A673 (cell line): Measurements from ENCODE around the gene WWTR1. TPM values are rescaled to one million over a fixed set of nuclear protein-coding genes. Genes with fewer than 3 reads are reported as not detected.

ENCODE experiments used
- BruUV-seq: library from RNA; stranded (reverse); fragments of 400-500 nt; replicated peaks from 2 replicates; lab custom pipeline; 2021; lab: Mats Ljungman, UMichigan
- CTCF ChIA-PET: fragments of 300-600 bp; sonication (Branson Sonifier 250); formaldehyde crosslinking; loops from one replicate; lab custom pipeline; 2022; ENCODE audit warnings: antibody characterized with exemption; lab: Charles Lee
- POLR2A ChIA-PET: fragments of 300-600 bp; sonication (Branson Sonifier 250); formaldehyde crosslinking; loops from one replicate; lab custom pipeline; 2022; ENCODE audit warnings: antibody characterized with exemption; ENCODE audit not compliant: low non-redundant PET; lab: Charles Lee
- DNase-seq: peaks from one replicate; pipeline ENCODE4 v3.0.0-alpha.2; 2015; ENCODE audit warnings: low spot score
- H3K27ac ChIP-seq: fragments of 200-600 bp; sonication (generic); 2 replicates; pipeline ENCODE4 v1.5.1; 2016; ENCODE audit warnings: mixed run types, low read depth, mild to moderate bottlenecking, mixed read lengths, antibody characterized with exemption, low read length; ENCODE audit not compliant: poor library complexity, severe bottlenecking
- H3K27me3 ChIP-seq: fragments of 200-600 bp; sonication (generic); replicated peaks from 2 replicates; pipeline ENCODE4 v1.6.1; 2017; ENCODE audit warnings: mixed run types, low read depth, mild to moderate bottlenecking, mixed read lengths, antibody characterized with exemption, low read length; ENCODE audit not compliant: insufficient read depth, poor library complexity
- H3K36me3 ChIP-seq: fragments of 200-600 bp; sonication (generic); 2 replicates; pipeline ENCODE4 v1.6.1; 2016; ENCODE audit warnings: mixed run types, mild to moderate bottlenecking, mixed read lengths, antibody characterized with exemption, low read length; ENCODE audit not compliant: insufficient read depth, poor library complexity, severe bottlenecking
- H3K4me1 ChIP-seq: fragments of 200-600 bp; sonication (generic); 2 replicates; pipeline ENCODE4 v1.6.1; 2017; ENCODE audit warnings: mixed run types, mild to moderate bottlenecking, mixed read lengths, antibody characterized with exemption, low read length; ENCODE audit not compliant: insufficient read depth, poor library complexity, severe bottlenecking
- H3K4me3 ChIP-seq: fragments of 200-600 bp; sonication (generic); 2 replicates; pipeline ENCODE4 v1.5.1; 2016; ENCODE audit warnings: low read depth, mixed run types, mild to moderate bottlenecking, mixed read lengths, low read length; ENCODE audit not compliant: poor library complexity, severe bottlenecking
- H3K9me3 ChIP-seq: fragments of 200-600 bp; sonication (generic); 2 replicates; pipeline ENCODE4 v1.6.1; 2016; ENCODE audit warnings: mixed run types, low read depth, mild to moderate bottlenecking, mixed read lengths, antibody characterized with exemption, low read length; ENCODE audit not compliant: poor library complexity, severe bottlenecking
- CTCF ChIP-seq: fragments of 300-800, 200-600 bp; sonication (generic); conservative IDR thresholded peaks from 2 replicates; pipeline ENCODE4 v1.5.1; 2017; ENCODE audit warnings: low read depth, mild to moderate bottlenecking, antibody characterized with exemption, low read length, moderate library complexity, mixed read lengths
- EZH2 ChIP-seq: fragments of 200-600 bp; sonication (generic); IDR thresholded peaks from 2 replicates; pipeline ENCODE4 v1.6.1; 2017; ENCODE audit warnings: borderline replicate concordance, low read depth, mild to moderate bottlenecking, mixed read lengths, antibody characterized with exemption, low read length; ENCODE audit not compliant: poor library complexity, severe bottlenecking
- intact Hi-C: fragments of 100-400 bp; cut with micrococcal nuclease; formaldehyde crosslinking; loops from one replicate; pipeline ENCODE4 v1.10.0; 2022; ENCODE audit not compliant: unreplicated experiment
- total RNA-seq: library from RNA; stranded (reverse); gene quantifications from 2 replicates; pipeline ENCODE4 v1.2.3, GENCODE V29; 2021

The WWTR1 gene
- total RNA-seq, 1 experiment from 2014 or later = 76.8 TPM

GRCh38 chr3:149653136-149653535 lies 4.7 kb downstream of the WWTR1 start:
- peaks cover 12% of the 10 kb centered on the region for H3K4me1 ChIP-seq
- H3K36me3 ChIP-seq = peaks cover 43% of the 10 kb centered on the region
- no peaks in the 10 kb centered on the region for H3K27me3 ChIP-seq
- TF ChIP-seq CTCF = no peak
- no peak for TF ChIP-seq EZH2
- DNase-seq = no peak
- ChIA-PET POLR2A (interaction anchor here (0.7 kb wide), 1 partner anchor 50 kb away, joined by 15 read pairs; no protein-coding TSS in a partner anchor), CTCF (no interaction called here)
- intact Hi-C loops = loop anchor here (10.0 kb wide), 1 partner anchor 48 kb away; no protein-coding TSS in a partner anchor
- no TSS peak for BruUV-seq
- H3K9me3 ChIP-seq = no peaks in the 10 kb centered on the region
- no peak overlapping the region for H3K27ac ChIP-seq
- H3K4me3 ChIP-seq = no peak overlapping the region

- no TSS peak for BruUV-seq
- H3K9me3 ChIP-seq = no peaks in the 10 kb centered on the region
- peaks cover 46% of the 10 kb centered on the region for H3K36me3 ChIP-seq
- no peak overlapping the region for H3K27ac ChIP-seq
- TF ChIP-seq EZH2 (no peak), CTCF (no peak)
- ChIA-PET CTCF (no interaction called here), POLR2A (no interaction called here)
- H3K27me3 ChIP-seq = no peaks in the 10 kb centered on the region
- H3K4me3 ChIP-seq = no peak overlapping the region
- no peak for DNase-seq
- H3K4me1 ChIP-seq = peaks cover 11% of the 10 kb centered on the region
- intact Hi-C loops = loop anchor here (10.0 kb wide), 1 partner anchor 46 kb away; no protein-coding TSS in a partner anchor
Observed at GRCh38 chr3:149650828-149651227, 7.0 kb downstream of the WWTR1 start.

- TF ChIP-seq EZH2 = no peak
- intact Hi-C loops = no loop called here
- H3K27me3 ChIP-seq = no peaks in the 10 kb centered on the region
- ChIA-PET CTCF (no interaction called here), POLR2A (no interaction called here)
- H3K36me3 ChIP-seq = peaks cover 40% of the 10 kb centered on the region
- no peak for DNase-seq
- no TSS peak for BruUV-seq
- peaks cover 18% of the 10 kb centered on the region for H3K4me1 ChIP-seq
- no peak overlapping the region for H3K4me3 ChIP-seq
- no peak overlapping the region for H3K27ac ChIP-seq
- H3K9me3 ChIP-seq = no peaks in the 10 kb centered on the region
Observed at GRCh38 chr3:149648525-149648924, 9.3 kb downstream of the WWTR1 start.

GRCh38 chr3:149647812-149648211 lies 10.0 kb downstream of the WWTR1 start:
- TF ChIP-seq EZH2 = no peak
- TF ChIP-seq CTCF = no peak
- DNase-seq = no peak
- POLR2A ChIA-PET = no interaction called here
- no peak overlapping the region for H3K27ac ChIP-seq
- CTCF ChIA-PET = no interaction called here
- intact Hi-C loops = no loop called here
- H3K9me3 ChIP-seq = no peaks in the 10 kb centered on the region
- H3K4me1 ChIP-seq = peaks cover 19% of the 10 kb centered on the region
- no peak overlapping the region for H3K4me3 ChIP-seq
- H3K27me3 ChIP-seq = no peaks in the 10 kb centered on the region
- peaks cover 33% of the 10 kb centered on the region for H3K36me3 ChIP-seq
- BruUV-seq = no TSS peak
